ENCODE measurements around the gene BTLA. TPM values are rescaled to one million over a fixed set of nuclear protein-coding genes. Genes with fewer than 3 reads are reported as not detected.
"Not testable (repeated sequence)": the region's sequence is repeated elsewhere in the genome, so short reads cannot be mapped to it uniquely, and the experiment has no call there.

Gene BTLA
- total RNA-seq, 2 donors from 2014 or later, result 25.5 to 38.0 TPM

DNA sequence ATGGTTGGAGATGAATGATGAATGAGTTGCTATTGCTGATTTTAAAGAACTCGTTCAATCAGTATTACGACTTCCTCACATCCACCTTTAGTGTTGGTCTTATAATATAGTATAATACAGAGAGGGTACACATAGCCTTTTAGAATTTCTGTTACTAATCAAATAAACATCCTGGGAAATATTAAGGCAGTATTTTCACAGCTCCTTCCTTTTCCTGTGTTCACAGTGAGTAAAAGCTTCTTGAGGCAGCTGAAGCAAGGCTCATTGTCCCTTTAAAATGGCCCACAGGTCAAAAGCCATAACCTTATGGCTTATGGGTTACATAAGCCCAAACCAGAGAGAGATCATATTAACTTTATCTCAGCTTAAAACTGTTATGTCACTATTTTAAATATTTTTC is 1.3 kb upstream of the BTLA start:
- Mint-ChIP-seq H3K9me3 (no peaks in the 10 kb centered on the region), H3K27ac (peak overlapping the region; percentile 94 to 97), H3K36me3 (peaks cover 27 to 37% of the 10 kb centered on the region in 2 donors)
- no peak for DNase-seq (ENCODE audit: low spot score in 2 of 2)
- no peak for ATAC-seq

DNA sequence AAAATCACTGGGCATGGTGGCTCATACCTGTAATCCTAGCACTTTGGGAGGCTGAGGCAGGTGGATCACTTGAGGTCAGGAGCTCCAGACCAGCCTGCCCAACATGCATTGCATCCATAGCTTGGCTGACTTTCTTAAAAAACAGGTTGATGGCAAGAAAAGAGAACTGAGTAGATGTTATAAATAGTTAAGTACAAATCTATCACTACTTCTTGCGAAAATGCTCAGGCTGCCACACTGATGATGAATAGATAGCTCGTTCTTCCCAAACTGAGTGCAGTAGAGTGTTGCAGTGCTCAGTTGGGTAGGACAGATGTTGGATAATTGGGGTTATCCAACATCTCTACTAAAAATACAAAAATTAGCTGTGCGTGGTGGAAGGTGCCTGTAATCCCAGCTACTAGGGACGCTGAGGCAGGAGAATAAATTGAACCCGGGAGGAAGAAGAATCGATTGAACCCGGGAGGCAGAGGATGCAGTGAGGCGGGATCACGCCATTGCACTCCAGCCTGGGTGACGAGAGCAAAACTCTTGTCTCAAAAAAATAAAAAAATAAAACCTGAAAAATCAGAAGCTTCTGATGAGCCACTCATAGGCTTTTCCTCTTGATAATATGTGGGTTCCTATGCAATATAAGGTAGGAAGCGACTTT is 1.2 kb downstream of the BTLA start:
- H3K36me3 Mint-ChIP-seq, result peaks cover 42 to 47% of the 10 kb centered on the region in 2 donors
- ATAC-seq (peak; percentile 21 to 33), DNase-seq (ENCODE audit: low spot score in 2 of 2) (no peak)
- H3K9me3 Mint-ChIP-seq, result peaks cover 0 to 5% of the 10 kb centered on the region in 2 donors
- H3K27ac Mint-ChIP-seq, result peak overlapping the region; percentile 95 to 97

DNA sequence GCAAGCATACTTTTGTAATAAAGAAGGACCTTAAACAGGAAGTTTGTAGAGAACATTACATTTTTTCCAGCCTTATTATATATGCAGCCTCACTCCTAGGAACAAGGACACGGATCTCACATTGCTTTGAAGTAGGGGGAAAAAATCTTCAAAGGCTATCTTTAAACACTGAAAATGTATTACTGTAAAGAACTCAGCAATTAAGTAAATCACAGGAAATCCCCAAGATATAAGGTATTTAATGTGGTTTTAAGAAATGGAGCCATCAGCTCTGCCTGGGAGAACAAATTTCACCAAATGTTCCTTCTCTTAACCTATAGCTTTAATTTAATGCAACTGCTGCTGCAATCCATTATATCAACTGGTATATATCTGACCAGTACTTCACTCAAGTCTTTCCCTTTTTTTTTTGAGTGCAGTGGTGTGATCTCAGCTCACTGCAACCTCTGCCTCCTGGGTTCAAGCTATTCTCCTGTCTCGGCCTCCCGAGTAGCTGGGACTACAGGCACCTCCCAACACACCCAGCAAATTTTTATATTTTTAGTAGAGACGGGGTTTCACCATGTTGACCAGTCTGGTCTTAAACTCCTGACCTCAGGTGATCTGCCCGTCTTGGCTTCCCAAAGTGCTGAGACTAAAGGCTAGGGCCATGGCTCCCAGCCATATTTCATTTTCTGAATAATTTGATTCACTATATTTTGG is 2.8 kb downstream of the BTLA start:
- H3K36me3 Mint-ChIP-seq, result peaks cover 42 to 47% of the 10 kb centered on the region in 2 donors
- peak overlapping the region; percentile 90 to 97 for H3K27ac Mint-ChIP-seq
- H3K9me3 Mint-ChIP-seq, result peaks cover 0 to 5% of the 10 kb centered on the region in 2 donors
- DNase-seq (ENCODE audit: low spot score in 2 of 2), result no peak
- ATAC-seq, result peak in 1 of 2 donors; percentile 17

DNA sequence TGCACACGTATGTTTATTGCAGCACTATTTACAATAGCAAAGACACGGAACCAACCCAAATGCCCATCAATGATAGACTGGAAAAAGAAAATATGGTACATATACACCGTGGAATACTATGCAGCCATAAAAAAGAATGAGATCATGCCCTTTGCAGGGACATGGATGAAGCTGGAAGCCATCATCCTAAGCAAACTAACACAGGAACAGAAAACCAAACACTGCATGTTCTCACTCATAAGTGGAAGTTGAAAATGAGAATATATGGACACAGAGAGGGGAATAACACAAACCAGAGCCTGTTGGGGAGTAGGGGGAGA is 4.9 kb downstream of the BTLA start:
- not testable (repeated sequence) for H3K9me3 Mint-ChIP-seq; DNase-seq (ENCODE audit: low spot score in 2 of 2); ATAC-seq
- peaks cover 42 to 43% of the 10 kb centered on the region in 2 donors for H3K36me3 Mint-ChIP-seq
- H3K27ac Mint-ChIP-seq, result peak overlapping the region in 1 of 2 donors; percentile 97

DNA sequence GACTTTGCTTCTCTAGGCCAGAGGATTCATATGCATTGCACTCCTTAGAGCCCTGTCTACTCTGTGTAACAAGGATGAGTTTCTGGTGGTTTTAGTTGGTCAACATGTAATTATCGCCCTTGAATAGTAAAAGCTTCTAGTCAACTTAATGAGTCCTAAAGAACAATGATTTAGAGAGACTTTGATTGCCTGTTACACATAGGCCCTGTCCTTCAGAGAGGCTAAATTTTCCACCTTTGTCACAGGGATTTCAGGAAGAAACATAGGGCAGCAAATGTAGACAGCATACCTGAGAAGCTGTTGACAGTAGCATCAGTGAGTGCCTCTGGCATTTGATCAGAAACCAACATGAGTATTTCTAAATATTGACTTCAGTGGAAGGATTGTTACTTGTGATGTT is 7.1 kb downstream of the BTLA start:
- Mint-ChIP-seq H3K9me3 (peaks cover 0 to 5% of the 10 kb centered on the region in 2 donors), H3K36me3 (peaks cover 32 to 44% of the 10 kb centered on the region in 2 donors), H3K27ac (peak overlapping the region; percentile 75 to 97)
- DNase-seq (ENCODE audit: low spot score in 2 of 2), result no peak
- ATAC-seq, result peak in 1 of 2 donors; percentile 9

DNA sequence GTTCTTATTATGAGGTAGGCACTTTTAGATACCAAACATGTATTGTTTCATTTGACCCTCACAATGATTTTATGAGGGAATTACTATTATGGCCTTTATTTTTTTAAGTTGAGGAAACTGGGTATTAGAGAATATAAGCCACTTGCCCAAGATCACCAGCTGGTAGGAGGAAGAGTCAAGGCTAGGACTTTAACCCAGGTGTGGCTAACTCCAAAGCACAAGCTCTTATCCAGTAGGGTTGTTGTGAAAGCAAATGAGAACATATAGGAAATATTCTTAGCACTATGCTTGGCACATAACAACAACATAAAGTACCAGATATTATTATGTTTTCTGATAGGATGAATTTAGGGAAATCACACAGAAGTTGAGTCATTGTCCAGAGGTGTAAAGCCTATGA is 7.9 kb downstream of the BTLA start:
- H3K36me3 Mint-ChIP-seq, result peaks cover 27 to 37% of the 10 kb centered on the region in 2 donors
- H3K9me3 Mint-ChIP-seq, result peaks cover 0 to 5% of the 10 kb centered on the region in 2 donors
- ATAC-seq (peak; percentile 7 to 30), DNase-seq (ENCODE audit: low spot score in 2 of 2) (no peak)
- peak overlapping the region; percentile 88 to 97 for H3K27ac Mint-ChIP-seq

DNA sequence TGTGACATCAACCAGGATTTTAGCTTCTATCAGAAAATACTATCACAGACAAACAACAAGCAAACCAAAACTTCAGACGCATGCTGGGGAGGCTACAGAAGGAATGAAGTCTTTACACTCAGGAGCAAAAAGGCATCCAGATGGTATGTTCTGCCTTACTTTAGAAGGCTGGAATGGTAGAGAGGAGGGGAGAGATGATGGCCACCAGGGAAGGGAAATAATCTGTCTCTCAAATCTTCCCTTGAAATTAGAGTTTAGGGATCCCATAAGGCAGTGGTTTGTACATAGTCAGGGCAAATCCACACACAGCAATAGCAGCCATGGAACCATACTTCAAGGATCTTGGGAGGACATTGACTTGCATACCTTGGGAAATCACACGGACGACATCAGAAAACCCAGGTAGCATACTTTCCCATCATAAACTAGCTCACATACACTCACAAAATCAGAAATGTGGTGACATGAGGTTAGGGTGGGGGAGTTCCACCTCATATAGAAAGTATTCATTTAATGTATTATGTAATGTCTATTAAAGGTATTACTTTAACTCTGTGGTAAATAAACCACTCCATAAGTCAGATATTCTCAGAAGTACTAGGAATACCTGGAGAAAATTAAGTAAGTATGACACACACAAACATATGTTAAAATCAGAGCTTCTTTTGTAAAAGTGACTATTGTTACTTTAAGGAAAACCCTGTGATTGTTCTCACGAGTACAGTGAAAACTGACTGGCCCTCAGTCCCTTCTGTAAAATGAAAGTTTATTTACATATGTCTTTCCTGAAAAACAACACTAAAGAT is 9.4 kb downstream of the BTLA start:
- peaks cover 0 to 5% of the 10 kb centered on the region in 2 donors for H3K9me3 Mint-ChIP-seq
- DNase-seq (ENCODE audit: low spot score in 2 of 2), result no peak
- peaks cover 21 to 26% of the 10 kb centered on the region in 2 donors for H3K36me3 Mint-ChIP-seq
- peak; percentile 9 to 51 for ATAC-seq
- peak overlapping the region; percentile 88 to 97 for H3K27ac Mint-ChIP-seq

DNA sequence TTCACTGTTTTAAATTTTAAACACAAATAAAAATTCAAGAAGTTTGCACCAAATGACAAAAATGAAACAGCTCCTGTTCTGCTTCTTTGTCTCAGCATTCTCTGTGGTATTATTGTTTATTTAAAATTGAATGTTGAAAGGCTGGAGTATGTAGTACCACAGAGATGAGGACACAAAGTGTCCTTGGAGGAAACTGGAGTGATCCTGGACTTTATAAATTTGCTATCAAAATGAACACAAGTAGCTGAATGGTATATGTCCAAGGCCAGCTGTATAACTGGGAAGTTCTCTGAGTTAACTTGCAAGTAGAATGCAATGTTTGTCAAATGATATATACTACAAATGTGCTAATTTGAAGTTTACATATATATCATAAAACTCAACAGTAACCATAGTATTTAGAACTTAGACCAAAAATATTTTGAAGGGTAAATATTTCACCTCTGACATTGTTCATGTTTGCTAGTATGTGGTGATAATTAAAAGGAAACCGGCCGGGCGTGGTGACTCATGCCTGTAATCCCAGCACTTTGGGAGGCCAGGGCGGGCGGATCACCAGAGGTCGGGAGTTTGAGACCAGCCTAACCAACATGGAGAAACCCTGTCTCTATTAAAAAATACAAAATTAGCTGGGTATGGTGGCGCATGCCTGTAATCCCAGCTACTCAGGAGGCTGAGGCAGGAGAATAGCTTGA is 12.3 kb downstream of the BTLA start:
- peaks cover 11 to 20% of the 10 kb centered on the region in 2 donors for H3K36me3 Mint-ChIP-seq
- H3K9me3 Mint-ChIP-seq, result no peaks in the 10 kb centered on the region
- H3K27ac Mint-ChIP-seq, result no peak overlapping the region
- DNase-seq (ENCODE audit: low spot score in 2 of 2) (no peak), ATAC-seq (no peak)

DNA sequence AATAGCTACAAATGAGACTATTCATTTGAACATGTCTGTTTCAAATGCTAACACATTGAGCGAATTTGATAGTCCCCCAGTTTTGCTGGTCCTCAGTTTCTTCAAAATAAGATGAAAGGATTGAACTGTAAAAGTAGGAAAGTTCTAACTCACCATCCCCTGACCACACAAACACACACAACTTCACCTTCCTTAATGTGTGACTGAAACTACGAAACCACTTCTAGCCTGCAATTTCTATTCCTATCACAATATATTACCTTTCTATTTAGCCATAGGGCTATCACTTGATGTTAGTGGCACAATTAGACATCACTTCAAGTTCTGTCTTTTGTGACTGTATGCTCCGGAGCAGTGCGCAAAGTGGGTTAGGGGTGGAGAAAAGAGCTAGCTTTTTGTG is 14.9 kb downstream of the BTLA start:
- Mint-ChIP-seq H3K9me3 (no peaks in the 10 kb centered on the region), H3K27ac (peak overlapping the region; percentile 2 to 6), H3K36me3 (peaks cover 23 to 40% of the 10 kb centered on the region in 2 donors)
- DNase-seq (ENCODE audit: low spot score in 2 of 2) (no peak), ATAC-seq (peak; percentile 34 to 75)

DNA sequence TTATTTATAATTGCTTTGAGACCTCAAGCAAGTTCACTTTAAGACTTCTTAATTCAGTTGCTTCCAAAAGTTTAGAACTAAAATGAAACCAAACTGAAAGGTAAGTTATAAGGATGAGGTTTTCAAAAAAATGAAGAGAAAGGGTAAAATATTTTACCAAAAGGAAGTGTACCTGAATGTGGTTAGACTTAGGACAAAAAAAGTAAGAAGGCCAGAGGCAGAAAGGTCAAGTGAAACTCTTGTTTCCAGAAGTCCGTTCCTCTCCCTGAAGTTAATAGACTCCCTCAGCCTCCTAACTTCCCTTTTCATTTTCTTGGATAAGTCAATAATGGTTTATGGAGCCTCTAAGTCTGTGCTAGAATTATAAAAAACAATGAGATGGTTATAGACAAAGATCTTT is 16.6 kb downstream of the BTLA start:
- DNase-seq (ENCODE audit: low spot score in 2 of 2) (no peak), ATAC-seq (no peak)
- H3K9me3 Mint-ChIP-seq, result no peaks in the 10 kb centered on the region
- H3K36me3 Mint-ChIP-seq, result peaks cover 21 to 40% of the 10 kb centered on the region in 2 donors
- H3K27ac Mint-ChIP-seq, result peak overlapping the region; percentile 58 to 84

DNA sequence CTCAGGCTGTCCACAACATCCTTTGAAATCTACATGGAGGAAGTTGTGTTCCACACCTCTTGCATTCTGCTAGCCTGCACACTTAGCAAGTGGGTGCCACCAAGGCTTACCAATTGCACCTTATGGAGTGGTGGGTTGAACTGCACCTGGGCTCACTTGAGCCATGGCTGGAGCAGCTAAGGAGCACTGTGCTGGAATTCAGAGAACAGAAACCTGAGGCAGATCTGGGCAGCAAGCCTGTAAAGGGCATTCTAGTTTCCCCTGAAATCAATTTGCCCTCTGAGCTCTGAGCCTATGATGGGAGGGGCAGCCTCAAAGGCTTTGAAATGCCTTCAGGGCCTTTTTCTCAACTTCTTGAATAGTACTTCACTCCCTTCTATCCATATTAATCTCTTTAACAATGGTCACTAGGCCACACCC is 18.0 kb downstream of the BTLA start:
- H3K9me3 Mint-ChIP-seq, result no peaks in the 10 kb centered on the region
- no peak for DNase-seq (ENCODE audit: low spot score in 2 of 2)
- peak in 1 of 2 donors; percentile 23 for ATAC-seq
- H3K27ac Mint-ChIP-seq, result peak overlapping the region in 1 of 2 donors; percentile 84
- peaks cover 20 to 52% of the 10 kb centered on the region in 2 donors for H3K36me3 Mint-ChIP-seq

DNA sequence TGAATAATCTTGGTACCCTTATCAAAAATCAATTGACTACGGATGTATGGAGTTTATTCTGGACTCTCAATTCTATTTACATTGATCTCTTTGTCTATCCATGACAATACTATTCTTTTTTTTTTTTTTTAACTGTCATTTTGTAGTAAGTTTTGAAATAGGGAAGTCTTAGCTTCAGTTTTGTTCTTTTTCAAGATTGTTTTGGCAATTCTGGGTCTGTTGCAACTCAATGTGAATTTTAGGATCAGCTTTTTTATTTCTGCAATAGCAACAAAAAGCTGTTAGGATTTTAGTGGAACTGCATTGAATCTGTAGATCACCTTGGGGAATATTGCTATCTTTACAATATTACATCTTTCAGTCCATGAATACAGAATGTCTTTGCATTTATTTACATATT is 21.4 kb downstream of the BTLA start:
- no peak overlapping the region for H3K27ac Mint-ChIP-seq
- H3K9me3 Mint-ChIP-seq, result peaks cover 0 to 6% of the 10 kb centered on the region in 2 donors
- DNase-seq (ENCODE audit: low spot score in 2 of 2) (no peak), ATAC-seq (no peak)
- peaks cover 30 to 66% of the 10 kb centered on the region in 2 donors for H3K36me3 Mint-ChIP-seq

DNA sequence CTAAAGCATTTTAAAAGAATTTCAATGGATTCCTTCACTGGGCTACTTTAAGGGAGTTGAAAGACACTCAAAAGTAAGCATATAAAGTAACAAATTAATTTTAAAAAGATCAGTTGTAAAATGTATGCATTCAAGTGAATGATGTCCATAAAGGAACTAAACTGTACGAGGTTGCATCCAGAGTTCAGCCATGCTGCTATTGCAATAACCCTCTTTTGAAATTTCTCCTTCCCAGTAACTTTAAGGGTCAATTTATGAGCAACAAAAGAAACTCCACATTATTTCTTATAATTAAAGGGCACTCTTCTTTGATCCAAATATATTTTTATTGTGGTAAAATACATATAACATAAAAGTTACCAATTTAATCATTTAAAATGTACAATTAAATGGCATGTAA is 22.9 kb downstream of the BTLA start:
- ATAC-seq, result no peak
- no peak for DNase-seq (ENCODE audit: low spot score in 2 of 2)
- Mint-ChIP-seq H3K36me3 (peaks cover 30 to 76% of the 10 kb centered on the region in 2 donors), H3K27ac (no peak overlapping the region), H3K9me3 (peaks cover 0 to 6% of the 10 kb centered on the region in 2 donors)

DNA sequence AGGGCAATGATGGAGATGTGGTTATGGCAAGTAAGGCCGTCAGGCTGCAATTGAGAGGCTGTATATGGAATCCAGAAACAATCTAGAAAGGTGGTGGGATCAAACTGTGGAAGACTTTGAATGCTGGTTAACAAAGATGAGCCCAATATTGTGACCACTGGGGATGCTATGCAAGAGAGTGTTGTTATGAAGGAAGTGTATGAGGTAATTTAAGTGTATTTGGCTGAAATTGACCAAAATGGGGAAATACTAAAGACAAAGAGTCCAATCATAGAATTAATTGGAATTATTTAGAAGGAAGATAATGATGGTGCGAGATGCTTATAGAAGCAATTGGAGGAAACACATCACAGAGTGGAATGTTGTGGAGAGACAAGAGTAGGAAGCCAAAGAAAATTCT is 24.5 kb downstream of the BTLA start:
- DNase-seq (ENCODE audit: low spot score in 2 of 2), result no peak
- no peak for ATAC-seq
- Mint-ChIP-seq H3K27ac (peak overlapping the region in 1 of 2 donors; percentile 0), H3K9me3 (peaks cover 0 to 6% of the 10 kb centered on the region in 2 donors), H3K36me3 (peaks cover 26 to 74% of the 10 kb centered on the region in 2 donors)

DNA sequence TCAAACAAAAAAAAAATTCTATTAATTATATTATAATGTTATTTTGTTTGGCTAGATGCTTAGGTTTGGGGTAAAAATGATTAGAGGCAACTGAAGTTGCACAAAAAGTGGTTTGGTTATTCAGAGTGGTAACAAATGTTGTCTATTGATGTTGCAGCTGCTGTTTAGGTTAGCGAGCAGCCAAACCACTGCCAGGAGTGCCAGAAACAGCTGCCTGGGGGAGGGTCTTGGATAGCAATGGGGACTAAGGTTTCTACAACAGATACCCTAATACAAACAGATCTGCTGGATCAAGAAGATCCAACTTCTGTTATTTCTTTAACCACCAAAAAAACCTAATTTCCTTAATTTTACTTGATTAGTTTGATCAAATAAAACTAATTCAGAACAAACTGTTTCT is 26.6 kb downstream of the BTLA start:
- Mint-ChIP-seq H3K27ac (no peak overlapping the region), H3K36me3 (peaks cover 16 to 69% of the 10 kb centered on the region in 2 donors), H3K9me3 (peaks cover 0 to 6% of the 10 kb centered on the region in 2 donors)
- DNase-seq (ENCODE audit: low spot score in 2 of 2), result no peak
- no peak for ATAC-seq

DNA sequence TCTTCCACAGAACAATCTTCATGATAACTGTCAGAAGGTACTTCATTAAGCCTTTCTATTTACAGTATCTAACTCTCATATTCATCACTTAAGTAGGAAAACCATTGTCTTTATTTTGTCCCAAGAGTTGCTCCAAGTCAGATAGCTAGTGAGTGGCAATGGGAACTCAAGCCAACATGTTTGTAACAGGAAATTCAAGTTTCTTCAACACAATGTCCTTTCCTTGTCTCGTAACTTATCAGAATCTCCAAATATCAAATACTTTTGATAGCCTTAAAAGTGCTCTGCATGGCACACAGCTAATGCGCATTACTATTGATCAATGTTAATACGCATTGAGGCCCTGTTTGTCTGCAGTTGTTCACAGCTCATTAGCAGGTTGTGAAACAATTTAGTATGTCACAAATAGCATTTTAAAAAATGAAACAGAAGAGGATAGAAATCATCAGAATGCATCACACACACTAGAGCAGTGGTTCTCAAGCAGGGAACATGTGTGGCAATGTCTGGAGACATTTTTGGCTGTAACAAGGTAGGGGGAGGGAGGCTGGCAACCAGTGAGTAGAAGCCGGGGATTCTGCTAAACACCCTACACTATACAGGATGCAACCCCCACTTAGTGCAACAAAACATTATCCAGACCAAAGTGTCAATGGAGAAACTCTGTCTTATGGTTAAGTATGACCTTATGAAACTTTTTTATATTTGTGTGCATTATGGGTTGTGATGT is 27.5 kb downstream of the BTLA start:
- Mint-ChIP-seq H3K9me3 (peaks cover 0 to 6% of the 10 kb centered on the region in 2 donors), H3K36me3 (peaks cover 22 to 67% of the 10 kb centered on the region in 2 donors), H3K27ac (peak overlapping the region in 1 of 2 donors; percentile 13)
- ATAC-seq (no peak), DNase-seq (ENCODE audit: low spot score in 2 of 2) (no peak)

All from activated naive CD4-positive, alpha-beta T cell treated with anti-CD3 and anti-CD28 coated beads, Interleukin-2, amount 50 U/mL, for 72 hours (primary cell).